Fibroblast of skin of left quadriceps (primary cell): ENCODE measurements around the gene ITPRIP.

Source experiments
- DNase-seq, 2 experiments: peaks; one replicate each; pipeline ENCODE4 v3.0.0-alpha.2; 2013; ENCODE audit warnings: low read depth in 2 of 2

ITPRIP gene

GRCh38 chr10:104340641-104341040 is 2.4 kb upstream of the ITPRIP start:
- no peak for DNase-seq

- DNase-seq = no peak
These were observed 1.9 kb upstream of the ITPRIP start for GRCh38 chr10:104340111-104340526.

- DNase-seq = peak in 1 of 2 experiments; percentile 52
These were observed 1.3 kb upstream of the ITPRIP start for GRCh38 chr10:104339469-104340110.

- no peak for DNase-seq
These were observed 712 bp downstream of the ITPRIP start for GRCh38 chr10:104337521-104337984.

- peak in 1 of 2 experiments; percentile 50 for DNase-seq
These were observed 1.3 kb downstream of the ITPRIP start for GRCh38 chr10:104336821-104337467.

- no peak for DNase-seq
These were observed 3.2 kb downstream of the ITPRIP start for GRCh38 chr10:104334965-104335650.

- DNase-seq = no peak
These were observed 3.7 kb downstream of the ITPRIP start for GRCh38 chr10:104334561-104334960.

- DNase-seq = no peak
These were observed 4.4 kb downstream of the ITPRIP start for GRCh38 chr10:104333728-104334373.

GRCh38 chr10:104333032-104333727 is 5.1 kb downstream of the ITPRIP start:
- DNase-seq = no peak

GRCh38 chr10:104332243-104333031 is 5.8 kb downstream of the ITPRIP start:
- DNase-seq = no peak

GRCh38 chr10:104331208-104331838 is 6.9 kb downstream of the ITPRIP start:
- DNase-seq = no peak

GRCh38 chr10:104330168-104331110 is 7.8 kb downstream of the ITPRIP start:
- DNase-seq = no peak

GRCh38 chr10:104329735-104330134 is 8.5 kb downstream of the ITPRIP start:
- no peak for DNase-seq

GRCh38 chr10:104328896-104329710 is 9.2 kb downstream of the ITPRIP start:
- DNase-seq = peak in 1 of 2 experiments; percentile 69

GRCh38 chr10:104328646-104328895 is 9.7 kb downstream of the ITPRIP start:
- no peak for DNase-seq

- no peak for DNase-seq
These were observed 10.3 kb downstream of the ITPRIP start for GRCh38 chr10:104327745-104328645.

GRCh38 chr10:104326991-104327610 is 11.2 kb downstream of the ITPRIP start:
- no peak for DNase-seq
